Large intestine (tissue), 3 donors: Measurements from ENCODE around the gene MTA1. TPM values are rescaled to one million over a fixed set of nuclear protein-coding genes. Genes with fewer than 3 reads are reported as not detected.

Source experiments
- DNase-seq, 2 donors: peaks; one replicate each; pipeline versions ENCODE4 v3.0.0 to v3.0.0-alpha.2; 2013
- H3K27ac ChIP-seq: one replicate; pipeline ENCODE4 v1.5.1; 2013; ENCODE audit warnings: low read length
- H3K27me3 ChIP-seq: 2 replicates; pipeline ENCODE4 v1.6.1; 2013; ENCODE audit warnings: low read length; ENCODE audit not compliant: control insufficient read depth, insufficient read depth
- H3K36me3 ChIP-seq: 2 replicates; pipeline ENCODE4 v1.6.1; 2013; ENCODE audit warnings: low read length; ENCODE audit not compliant: control insufficient read depth, insufficient read depth
- H3K4me1 ChIP-seq: one replicate; pipeline ENCODE4 v1.6.1; 2013; ENCODE audit warnings: low read length; ENCODE audit not compliant: control insufficient read depth, insufficient read depth
- H3K4me3 ChIP-seq: one replicate; pipeline ENCODE4 v1.5.1; 2013; ENCODE audit warnings: low read length
- H3K9me3 ChIP-seq: one replicate; pipeline ENCODE4 v1.6.1; 2013; ENCODE audit warnings: mild to moderate bottlenecking, low read depth, low read length, moderate library complexity; ENCODE audit not compliant: control insufficient read depth
- WGBS: methylation state at CpG from one replicate; pipeline ENCODE4 v1.1.5; 2013; ENCODE audit warnings: low lambda C conversion rate; ENCODE audit not compliant: insufficient coverage; 5-methylcytosine and 5-hydroxymethylcytosine counted together
- polyA plus RNA-seq: library from polyadenylated mRNA; unstranded; fragments of 120-200 nt; gene quantifications from one replicate; pipeline ENCODE4 v1.2.1, GENCODE V29; 2013

MTA1 gene
- polyA plus RNA-seq, 1 donor, result 109 TPM

GRCh38 chr14:105380756-105381155 is 38.9 kb upstream of the MTA1 start:
- no peaks in the 10 kb centered on the region for H3K9me3 ChIP-seq
- no peak overlapping the region for H3K27ac ChIP-seq
- peaks cover 46% of the 10 kb centered on the region for H3K36me3 ChIP-seq
- H3K27me3 ChIP-seq, result no peaks in the 10 kb centered on the region
- no peak for DNase-seq
- H3K4me1 ChIP-seq, result no peaks in the 10 kb centered on the region
- no CpG with 5 or more reads among the region's 19 CpGs for WGBS
- H3K4me3 ChIP-seq, result no peak overlapping the region

GRCh38 chr14:105381446-105382342 is 37.9 kb upstream of the MTA1 start:
- Histone ChIP-seq H3K4me3 (no peak overlapping the region), H3K9me3 (no peaks in the 10 kb centered on the region), H3K4me1 (no peaks in the 10 kb centered on the region), H3K27ac (no peak overlapping the region), H3K36me3 (peaks cover 50% of the 10 kb centered on the region), H3K27me3 (no peaks in the 10 kb centered on the region)
- no peak for DNase-seq
- no CpG with 5 or more reads among the region's 27 CpGs for WGBS

- H3K27me3 ChIP-seq, result no peaks in the 10 kb centered on the region
- H3K9me3 ChIP-seq, result no peaks in the 10 kb centered on the region
- no peaks in the 10 kb centered on the region for H3K4me1 ChIP-seq
- no peak overlapping the region for H3K27ac ChIP-seq
- WGBS, result no CpG with 5 or more reads among the region's 26 CpGs
- peaks cover 58% of the 10 kb centered on the region for H3K36me3 ChIP-seq
- H3K4me3 ChIP-seq, result no peak overlapping the region
- DNase-seq, result no peak
Measured at GRCh38 chr14:105382343-105383082, 37.1 kb upstream of the MTA1 start.

- H3K27me3 ChIP-seq, result no peaks in the 10 kb centered on the region
- H3K9me3 ChIP-seq, result no peaks in the 10 kb centered on the region
- no peaks in the 10 kb centered on the region for H3K4me1 ChIP-seq
- no peak overlapping the region for H3K4me3 ChIP-seq
- H3K36me3 ChIP-seq, result peaks cover 60% of the 10 kb centered on the region
- no peak overlapping the region for H3K27ac ChIP-seq
- WGBS, result no CpG with 5 or more reads among the region's 32 CpGs
- DNase-seq, result no peak
Measured at GRCh38 chr14:105383083-105383730, 36.4 kb upstream of the MTA1 start.

GRCh38 chr14:105384041-105384557 is 35.5 kb upstream of the MTA1 start:
- WGBS, result no CpG with 5 or more reads among the region's 23 CpGs

GRCh38 chr14:105384605-105385321 is 34.9 kb upstream of the MTA1 start:
- Histone ChIP-seq H3K27me3 (no peaks in the 10 kb centered on the region), H3K36me3 (peaks cover 57% of the 10 kb centered on the region), H3K4me3 (no peak overlapping the region), H3K27ac (no peak overlapping the region), H3K9me3 (no peaks in the 10 kb centered on the region), H3K4me1 (no peaks in the 10 kb centered on the region)
- DNase-seq, result no peak
- WGBS, result no CpG with 5 or more reads among the region's 29 CpGs

More at GRCh38 chr14:105384041-105384557, 35.5 kb upstream of the MTA1 start:
- DNase-seq, result no peak
- Histone ChIP-seq H3K36me3 (peaks cover 60% of the 10 kb centered on the region), H3K4me1 (no peaks in the 10 kb centered on the region), H3K27ac (no peak overlapping the region), H3K9me3 (no peaks in the 10 kb centered on the region), H3K4me3 (no peak overlapping the region), H3K27me3 (no peaks in the 10 kb centered on the region)

GRCh38 chr14:105385322-105385637 is 34.3 kb upstream of the MTA1 start:
- Histone ChIP-seq H3K4me3 (no peak overlapping the region), H3K36me3 (peaks cover 54% of the 10 kb centered on the region), H3K27me3 (no peaks in the 10 kb centered on the region), H3K9me3 (no peaks in the 10 kb centered on the region), H3K4me1 (no peaks in the 10 kb centered on the region), H3K27ac (no peak overlapping the region)
- no CpG with 5 or more reads among the region's 19 CpGs for WGBS
- DNase-seq, result no peak

GRCh38 chr14:105385698-105386365 is 33.8 kb upstream of the MTA1 start:
- no peaks in the 10 kb centered on the region for H3K9me3 ChIP-seq
- no peaks in the 10 kb centered on the region for H3K4me1 ChIP-seq
- H3K27me3 ChIP-seq, result no peaks in the 10 kb centered on the region
- H3K27ac ChIP-seq, result no peak overlapping the region
- no peak for DNase-seq
- no CpG with 5 or more reads among the region's 22 CpGs for WGBS
- H3K4me3 ChIP-seq, result no peak overlapping the region
- H3K36me3 ChIP-seq, result peaks cover 51% of the 10 kb centered on the region

GRCh38 chr14:105386581-105387529 is 32.8 kb upstream of the MTA1 start:
- no CpG with 5 or more reads among the region's 33 CpGs for WGBS
- H3K4me1 ChIP-seq, result no peaks in the 10 kb centered on the region
- no peaks in the 10 kb centered on the region for H3K9me3 ChIP-seq
- no peak for DNase-seq
- H3K27ac ChIP-seq, result no peak overlapping the region
- H3K27me3 ChIP-seq, result no peaks in the 10 kb centered on the region
- peaks cover 43% of the 10 kb centered on the region for H3K36me3 ChIP-seq
- H3K4me3 ChIP-seq, result no peak overlapping the region
